K562 treated with DMSO at 1 percent for 4 hours (cell line): ENCODE data around the gene TTC21B. TPM values are rescaled to one million over a fixed set of nuclear protein-coding genes. Genes with fewer than 3 reads are reported as not detected.

ENCODE experiments used
- total RNA-seq: library from RNA; unstranded; fragments of 300-600 nt; gene quantifications from 2 replicates; pipeline ENCODE4 v1.2.3, GENCODE V29; 2022; ENCODE audit not compliant: insufficient read depth

TTC21B gene
- 3.8 and 7.8 TPM in 2 replicates for total RNA-seq

DNA sequence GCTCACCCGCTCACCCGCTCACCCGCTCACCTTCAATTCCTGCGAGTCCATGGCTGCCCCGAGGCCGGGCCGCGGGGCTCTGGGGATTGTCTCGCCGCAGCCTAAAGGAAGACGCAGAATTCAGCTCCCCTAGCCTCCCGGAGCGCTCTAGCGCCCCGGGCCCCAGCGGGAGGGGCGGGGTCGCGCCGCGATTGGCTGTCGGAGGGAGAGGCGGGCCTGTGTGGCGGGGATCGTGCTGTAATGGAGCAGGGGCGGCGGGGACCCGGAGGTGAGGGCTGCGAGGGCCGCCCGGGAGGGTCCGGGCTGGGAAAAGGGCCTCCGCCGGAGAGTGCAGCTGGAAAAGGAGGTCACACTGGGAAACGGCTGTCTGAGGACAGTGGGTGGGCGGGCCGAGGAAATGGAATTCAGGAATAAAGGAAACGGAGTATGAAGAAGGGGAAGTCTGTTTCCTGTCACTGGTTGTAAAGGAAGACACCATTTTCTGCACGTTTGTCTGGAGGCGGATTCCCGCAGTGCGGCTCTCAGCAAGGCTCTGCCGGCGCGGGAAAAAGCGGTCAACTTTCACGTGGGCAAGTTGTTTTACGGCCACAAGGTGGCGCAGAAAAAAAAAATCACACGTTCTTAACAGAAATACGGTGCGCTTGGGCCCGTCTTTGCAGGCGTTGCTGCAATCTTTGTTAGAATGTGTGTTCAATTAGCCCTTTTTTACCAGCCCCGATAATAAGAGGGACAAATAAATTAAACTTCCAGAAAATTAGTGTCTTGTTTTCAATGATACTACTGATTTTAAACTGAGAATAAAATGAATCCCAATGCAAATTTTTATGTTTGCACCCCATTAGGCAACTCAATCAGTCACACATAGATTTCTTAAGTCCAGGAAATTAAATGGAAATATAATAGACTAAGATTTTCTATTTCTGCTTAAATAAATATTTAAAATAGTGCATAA is at the start of gene TTC21B:
TTC21B (minus strand) TSS at position 122 of the 952 bp plus-strand sequence; CDS start at position 51, 71 bp downstream.

Other genes with a start within 250 kb of the TTC21B start
- gene GALNT3, start 159.5 kb downstream of the TTC21B start, total RNA-seq = 0.33 and 2.7 TPM in 2 replicates
- not detected in 2 replicates for gene SCN1A, start 174.2 kb upstream of the TTC21B start, total RNA-seq